Activated CD8-positive, alpha-beta memory T cell treated with anti-CD3 and anti-CD28 coated beads for 36 hours (primary cell): ENCODE results near the gene GPD1L. TPM values are rescaled to one million over a fixed set of nuclear protein-coding genes. Genes with fewer than 3 reads are reported as not detected.

Experiments used
- CTCF ChIA-PET: fragments of 350-600 bp; sonication (Branson Sonifier 250); formaldehyde crosslinking; loops from one replicate; lab custom pipeline; 2021; ENCODE audit warnings: antibody characterized with exemption; lab: Charles Lee
- POLR2A ChIA-PET: fragments of 350-600 bp; sonication (Branson Sonifier 250); formaldehyde crosslinking; loops from one replicate; lab custom pipeline; 2021; ENCODE audit warnings: antibody characterized with exemption; lab: Charles Lee
- total RNA-seq, 2 experiments: library from RNA; stranded (reverse); gene quantifications; one replicate each; pipeline ENCODE4 v1.2.3, GENCODE V29; 2021

Gene GPD1L
- total RNA-seq, 2 experiments from 2014 or later = 13.7 to 15.4 TPM

GRCh38 chr3:32127219-32127826 lies 20.9 kb downstream of the GPD1L start:
- CTCF ChIA-PET = interaction anchor here (1.6 kb wide), 1 partner anchor 21 kb away, joined by 5 read pairs; the partner anchor contains the start of gene GPD1L
- POLR2A ChIA-PET = no interaction called here

GRCh38 chr3:32128936-32129335 lies 22.5 kb downstream of the GPD1L start:
- POLR2A ChIA-PET = interaction anchor here (0.9 kb wide), 1 partner anchor 15 kb away, joined by 4 read pairs; no protein-coding TSS in a partner anchor

GRCh38 chr3:32129832-32130231 lies 23.4 kb downstream of the GPD1L start:
- ChIA-PET POLR2A (no interaction called here), CTCF (no interaction called here)

More at GRCh38 chr3:32128936-32129335, 22.5 kb downstream of the GPD1L start:
- CTCF ChIA-PET = no interaction called here

- ChIA-PET POLR2A (no interaction called here), CTCF (no interaction called here)
Observed at GRCh38 chr3:32132121-32132520, 25.7 kb downstream of the GPD1L start.

GRCh38 chr3:32132706-32133105 lies 26.3 kb downstream of the GPD1L start:
- ChIA-PET CTCF (no interaction called here), POLR2A (no interaction called here)

- ChIA-PET POLR2A (no interaction called here), CTCF (interaction anchor here (0.6 kb wide), 1 partner anchor 118 kb away, joined by 3 read pairs; no protein-coding TSS in a partner anchor)
Observed at GRCh38 chr3:32136703-32137102, 30.3 kb downstream of the GPD1L start.

- POLR2A ChIA-PET = no interaction called here
- CTCF ChIA-PET = no interaction called here
Observed at GRCh38 chr3:32137870-32138269, 31.4 kb downstream of the GPD1L start.

GRCh38 chr3:32138545-32139104 lies 32.2 kb downstream of the GPD1L start:
- CTCF ChIA-PET = no interaction called here

GRCh38 chr3:32140943-32141342 lies 34.5 kb downstream of the GPD1L start:
- CTCF ChIA-PET = interaction anchor here (2.5 kb wide), 1 partner anchor 121 kb away, joined by 8 read pairs; no protein-coding TSS in a partner anchor
- POLR2A ChIA-PET = no interaction called here

More at GRCh38 chr3:32138545-32139104, 32.2 kb downstream of the GPD1L start:
- POLR2A ChIA-PET = no interaction called here

GRCh38 chr3:32143849-32144757 lies 37.7 kb downstream of the GPD1L start:
- ChIA-PET CTCF (interaction anchor here (0.8 to 2.2 kb wide), 9 partner anchors 10 to 582 kb away, joined by 3 to 10 read pairs (median 6); no protein-coding TSS in a partner anchor), POLR2A (no interaction called here)

GRCh38 chr3:32146746-32147211 lies 40.4 kb downstream of the GPD1L start:
- ChIA-PET POLR2A (no interaction called here), CTCF (no interaction called here)

GRCh38 chr3:32147509-32147908 lies 41.1 kb downstream of the GPD1L start:
- CTCF ChIA-PET = no interaction called here

GRCh38 chr3:32147933-32148332 lies 41.5 kb downstream of the GPD1L start:
- ChIA-PET CTCF (no interaction called here), POLR2A (no interaction called here)

More at GRCh38 chr3:32147509-32147908, 41.1 kb downstream of the GPD1L start:
- POLR2A ChIA-PET = no interaction called here

- CTCF ChIA-PET = no interaction called here
- POLR2A ChIA-PET = no interaction called here
Observed at GRCh38 chr3:32148351-32148750, 41.9 kb downstream of the GPD1L start.

- ChIA-PET POLR2A (no interaction called here), CTCF (interaction anchor here (0.6 to 2.0 kb wide), 3 partner anchors 9 to 374 kb away, joined by 3 to 9 read pairs (median 4); no protein-coding TSS in a partner anchor)
Observed at GRCh38 chr3:32153414-32154204, 47.2 kb downstream of the GPD1L start.

- ChIA-PET POLR2A (no interaction called here), CTCF (interaction anchor here (1.0 to 2.0 kb wide), 2 partner anchors 10 to 22 kb away, joined by 4 to 9 read pairs; no protein-coding TSS in a partner anchor)
Observed at GRCh38 chr3:32154205-32154579, 47.8 kb downstream of the GPD1L start.

GRCh38 chr3:32155117-32155516 lies 48.7 kb downstream of the GPD1L start:
- CTCF ChIA-PET = no interaction called here
- POLR2A ChIA-PET = no interaction called here

GRCh38 chr3:32157600-32158264 lies 51.3 kb downstream of the GPD1L start:
- ChIA-PET CTCF (interaction anchor here (0.7 to 1.4 kb wide), 2 partner anchors 13 to 124 kb away, joined by 3 read pairs; no protein-coding TSS in a partner anchor), POLR2A (no interaction called here)
